ENCODE results near the gene IGF2R. TPM values are rescaled to one million over a fixed set of nuclear protein-coding genes. Genes with fewer than 3 reads are reported as not detected.

IGF2R gene
- total and polyA plus RNA-seq, 8 donors: 2.0 to 70.5 (median 31.5) TPM

GRCh38 chr6:160115421-160115820, 146.5 kb downstream of the IGF2R start:
- H3K9me3 ChIP-seq: no peaks in the 10 kb centered on the region
- H3K4me3 ChIP-seq: no peak overlapping the region
- TF ChIP-seq POLR2AphosphoS5 (IDR thresholded peaks at IDR 0.05) (no peak), EP300 (IDR thresholded peaks at IDR 0.05) (no peak), POLR2A (IDR thresholded peaks at IDR 0.05) (no peak), CTCF (IDR thresholded peaks at IDR 0.05) (no peak)
- no peaks in the 10 kb centered on the region for H3K4me1 ChIP-seq
- intact Hi-C loops (cut with DNase I; ENCODE audit: low total_unique reads): no loop called here
- DNase-seq: no peak
- H3K27me3 ChIP-seq: no peaks in the 10 kb centered on the region
- peaks cover 0 to 30% (median 23%) of the 10 kb centered on the region in 4 donors for H3K36me3 ChIP-seq
- no peak overlapping the region for H3K27ac ChIP-seq
- WGBS, 5 donors: 96 to 100% (median 98%) methylated on average over 1 to 3 of the region's 3 CpGs

DNA sequence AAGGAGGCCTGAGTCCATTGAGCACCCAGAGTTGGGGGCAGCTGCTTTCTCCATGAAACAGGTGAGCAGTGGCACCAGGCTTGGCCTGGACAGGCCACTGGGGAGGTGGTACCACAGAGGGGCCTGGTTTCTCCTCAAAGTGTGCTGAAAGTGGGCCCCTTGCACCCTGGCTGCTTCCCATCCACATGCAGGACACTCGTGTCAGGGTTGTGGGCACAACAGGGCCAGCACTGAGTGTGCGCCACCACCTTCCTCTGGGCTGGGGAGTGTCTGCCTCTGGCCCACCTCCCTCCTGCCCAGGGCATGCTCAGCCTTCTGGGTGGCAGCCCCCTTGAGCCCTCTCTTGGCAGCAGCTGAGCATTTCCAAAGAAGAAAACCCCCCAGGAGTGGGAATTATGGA, 147.5 kb downstream of the IGF2R start:
- H3K4me3 ChIP-seq: no peak overlapping the region
- no peaks in the 10 kb centered on the region for H3K4me1 ChIP-seq
- DNase-seq: no peak
- peaks cover 0 to 30% (median 23%) of the 10 kb centered on the region in 4 donors for H3K36me3 ChIP-seq
- intact Hi-C loops (cut with DNase I; ENCODE audit: low total_unique reads): no loop called here
- no peaks in the 10 kb centered on the region for H3K9me3 ChIP-seq
- H3K27ac ChIP-seq: no peak overlapping the region
- no peak for TF ChIP-seq POLR2AphosphoS5 (IDR thresholded peaks at IDR 0.05)
- no peak for TF ChIP-seq EP300 (IDR thresholded peaks at IDR 0.05)
- TF ChIP-seq POLR2A (IDR thresholded peaks at IDR 0.05): no peak
- TF ChIP-seq CTCF (IDR thresholded peaks at IDR 0.05): no peak
- H3K27me3 ChIP-seq: no peaks in the 10 kb centered on the region
- 94 to 100% (median 97%) methylated on average over 2 of the region's 2 CpGs for WGBS, 5 donors

GRCh38 chr6:160117137-160117536, 148.3 kb downstream of the IGF2R start:
- no peak for DNase-seq
- H3K4me1 ChIP-seq: no peaks in the 10 kb centered on the region
- intact Hi-C loops (cut with DNase I; ENCODE audit: low total_unique reads): no loop called here
- H3K4me3 ChIP-seq: no peak overlapping the region
- TF ChIP-seq CTCF (IDR thresholded peaks at IDR 0.05) (no peak), POLR2AphosphoS5 (IDR thresholded peaks at IDR 0.05) (no peak), POLR2A (IDR thresholded peaks at IDR 0.05) (no peak)
- H3K36me3 ChIP-seq: peaks cover 0 to 35% (median 25%) of the 10 kb centered on the region in 4 donors
- 95 to 98% (median 97%) methylated on average over 6 of the region's 6 CpGs; no CpG with 5 or more reads in 1 of the 5 donors for WGBS, 5 donors
- no peak overlapping the region for H3K27ac ChIP-seq
- H3K9me3 ChIP-seq: no peaks in the 10 kb centered on the region
- H3K27me3 ChIP-seq: no peaks in the 10 kb centered on the region

DNA sequence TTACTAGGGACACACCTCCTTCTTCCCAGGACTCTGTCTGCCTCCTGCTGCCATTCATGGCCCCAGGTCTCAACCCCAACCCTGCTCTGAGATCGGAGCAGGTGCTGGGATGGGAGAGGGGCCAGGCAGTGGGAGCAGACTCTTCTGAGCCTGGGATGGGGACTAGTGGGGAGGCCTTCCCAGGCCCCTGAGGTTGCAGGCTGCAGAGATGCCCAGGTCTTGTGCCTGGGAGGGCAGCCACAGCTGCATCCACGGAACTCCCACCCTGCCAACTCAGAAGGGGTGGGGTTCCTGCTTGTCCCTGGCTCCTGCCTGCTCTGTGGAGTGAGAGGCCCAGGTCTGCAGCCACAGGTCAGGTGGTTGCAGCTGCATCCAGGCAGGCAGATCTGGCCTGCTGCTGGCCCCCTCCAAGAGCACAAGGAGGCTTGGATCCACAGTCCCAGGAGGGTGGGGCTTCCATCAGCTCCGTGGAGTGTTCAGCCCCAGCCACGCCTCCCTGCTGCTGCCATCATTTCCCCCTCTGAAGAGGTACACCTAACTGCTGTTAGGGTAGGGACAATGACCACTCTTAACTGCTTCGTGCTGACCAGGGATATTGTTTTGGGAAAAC, 149.8 kb downstream of the IGF2R start:
- Histone ChIP-seq H3K4me3 (no peak overlapping the region), H3K36me3 (peaks cover 0 to 36% (median 18%) of the 10 kb centered on the region in 4 donors), H3K9me3 (no peaks in the 10 kb centered on the region), H3K27ac (no peak overlapping the region), H3K4me1 (no peaks in the 10 kb centered on the region), H3K27me3 (no peaks in the 10 kb centered on the region)
- DNase-seq: no peak
- 84 to 91% (median 88%) methylated on average over 4 to 5 of the region's 5 CpGs for WGBS, 5 donors
- TF ChIP-seq EP300 (IDR thresholded peaks at IDR 0.05) (no peak), CTCF (IDR thresholded peaks at IDR 0.05) (no peak), POLR2A (IDR thresholded peaks at IDR 0.05) (no peak)
- intact Hi-C loops (cut with DNase I; ENCODE audit: low total_unique reads): no loop called here

Measured in stomach (tissue), 9 donors.